H1 (cell line): ENCODE data around the gene ICAM2. TPM values are rescaled to one million over a fixed set of nuclear protein-coding genes. Genes with fewer than 3 reads are reported as not detected.

Source experiments
- CBX8 ChIP-seq: fragments of 300-800, 300-1000 bp; sonication (generic); IDR thresholded peaks from 2 replicates; pipeline ENCODE4 v1.7.1; 2016; ENCODE audit warnings: low read depth, low read length, borderline replicate concordance
- PHF8 ChIP-seq: fragments of 200-600 bp; sonication (generic); conservative IDR thresholded peaks from 2 replicates; pipeline ENCODE4 v1.7.1; 2012; ENCODE audit warnings: low read depth, mild to moderate bottlenecking, inconsistent platforms, low read length, moderate library complexity
- SUZ12 ChIP-seq: fragments of 200-600 bp; sonication (generic); IDR thresholded peaks from 2 replicates; pipeline ENCODE4 v1.6.1; 2012; ENCODE audit warnings: mild to moderate bottlenecking, inconsistent platforms, low read length, moderate library complexity, mixed read lengths
- polyA plus RNA-seq, 7 experiments: library from polyadenylated mRNA; depleted of rRNA in 3 of 7; stranded (reverse) in 5 of 7; unstranded in 2 of 7; fragments of >200 nt in 5 of 7; fragments of 200-250 nt in 2 of 7; gene quantifications; 1 replicate in 5 of 7; 2 replicates in 1 of 7; 4 replicates in 1 of 7; pipeline versions ENCODE4 v1.2.1 to v1.2.3, GENCODE V29; 2011 to 2013; ENCODE audit warnings: missing spikeins in 2 of 7, mixed read lengths in 2 of 7
- total RNA-seq: library from RNA; stranded (reverse); fragmentation: NEBNext Ultra II Directional; extraction: Animal tissue kit (Norgen Biotek cat#: 25700); gene quantifications from 2 replicates; pipeline ENCODE4 v1.2.1, GENCODE V29; 2021

The ICAM2 gene
- total and polyA plus RNA-seq, 2 of the 8 experiments (the other 6 are each of a cell fraction or from before 2014, with no cell fraction given): 0.45 to 0.63 TPM

DNA sequence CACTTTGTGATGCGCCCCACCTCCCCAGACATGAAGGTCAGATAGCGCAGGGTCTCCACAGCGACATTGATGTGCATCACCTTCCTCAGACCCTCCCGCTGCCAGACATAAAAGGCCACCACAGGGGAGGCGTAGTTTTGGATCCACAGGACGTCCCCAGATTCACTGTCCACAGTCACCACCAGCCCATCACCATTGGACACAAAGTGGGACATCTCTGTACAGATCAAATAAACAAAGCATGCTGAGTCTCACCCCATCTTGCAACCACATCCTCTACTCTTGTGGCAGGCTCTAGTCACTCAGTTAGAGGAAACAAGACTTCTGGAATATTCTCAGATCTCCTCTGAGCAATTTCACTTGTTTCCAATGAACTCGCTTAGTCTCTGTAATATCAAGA, 46.3 kb upstream of the ICAM2 start (continued):
- TF ChIP-seq SUZ12: no peak
- TF ChIP-seq PHF8: no peak
- TF ChIP-seq CBX8: no peak
- TF ChIP-seq, all 59 proteins: peak for 0
